ENCODE data around the gene DGCR6L. TPM values are rescaled to one million over a fixed set of nuclear protein-coding genes. Genes with fewer than 3 reads are reported as not detected.

DGCR6L gene
- total and polyA plus RNA-seq, 10 of the 15 experiments (the other 5 are each of a cell fraction or from before 2014, with no cell fraction given), result 1.6 to 62.8 (median 22.6) TPM

DNA sequence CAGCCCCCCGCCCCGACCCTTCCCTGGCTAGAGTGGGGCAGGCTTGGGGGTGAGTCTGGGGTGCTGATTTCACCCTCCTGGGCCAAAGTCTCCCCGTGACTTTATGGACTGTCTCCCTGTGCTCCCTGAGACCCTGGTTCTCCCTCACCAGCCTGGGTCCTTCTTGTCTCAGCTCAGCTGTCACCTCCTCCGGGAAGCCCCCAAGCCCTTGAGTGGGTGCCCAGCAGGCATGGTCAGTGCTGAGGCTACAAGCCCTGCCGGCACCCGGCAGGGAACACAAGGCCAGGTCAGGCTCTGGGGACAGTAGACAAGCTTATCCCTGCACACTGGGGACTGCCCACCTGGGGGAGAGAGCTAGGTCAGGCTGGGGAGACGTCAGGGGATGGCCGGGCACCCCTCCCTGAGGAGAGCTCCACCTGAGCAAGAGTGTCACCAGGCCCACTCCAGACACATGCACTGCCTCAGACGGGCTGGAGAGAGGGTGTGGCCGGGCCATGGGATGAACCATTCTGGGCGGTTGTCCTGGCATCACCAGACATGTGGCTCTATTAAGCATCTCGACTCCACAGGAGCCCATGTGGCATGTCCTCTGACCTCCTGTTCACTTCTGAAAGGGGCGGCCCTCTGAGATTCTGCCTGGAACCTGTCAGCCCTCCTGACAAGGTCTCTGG, 29.1 kb downstream of the DGCR6L start:
- Histone ChIP-seq H3K79me2 (ENCODE audit: control insufficient read depth, insufficient read depth, low read length) (no peaks in the 10 kb centered on the region), H3K9ac (ENCODE audit: control insufficient read depth, insufficient read depth, low read length) (no peak overlapping the region), H3K4me2 (ENCODE audit: control insufficient read depth, insufficient read depth) (no peak overlapping the region), H3K4me3 (no peak overlapping the region), H3K4me1 (ENCODE audit: control insufficient read depth, insufficient read depth, low read length) (no peaks in the 10 kb centered on the region), H3K36me3 (ENCODE audit: control insufficient read depth in 2 of 2, insufficient read depth in 2 of 2, low read length in 1 of 2) (no peaks in the 10 kb centered on the region), H3K9me3 (replicated peaks; ENCODE audit: control insufficient read depth, insufficient read depth, low read length) (no peaks in the 10 kb centered on the region), H3K27me3 (replicated peaks in 1 of 2; ENCODE audit: control insufficient read depth in 2 of 2, insufficient read depth in 2 of 2, low read length in 1 of 2) (no peaks in the 10 kb centered on the region; a peak in 2 of 4 replicates), H3K27ac (ENCODE audit: control insufficient read depth, insufficient read depth) (no peak overlapping the region), H4K20me1 (ENCODE audit: control insufficient read depth, insufficient read depth) (no peaks in the 10 kb centered on the region), H2AFZ (ENCODE audit: control insufficient read depth, low read depth, low read length) (no peak overlapping the region)
- in situ Hi-C loops (cut with MboI), result loop anchor here (10.0 kb wide), 1 partner anchor 136 kb away; the partner anchor contains the start of gene CCDC188
- intact Hi-C loops (cut with micrococcal nuclease; ENCODE audit: unreplicated experiment), result no loop called here
- no peak for FAIRE-seq
- no peak for ATAC-seq
- WGBS (ENCODE audit: insufficient coverage, insufficient replicate concordance, low lambda C conversion rate, missing lambda C conversion rate), result 7% methylated on average over 12 of the region's 13 CpGs
- CTCF ChIA-PET, result no interaction called here
- SMC1A ChIA-PET (ENCODE audit: uncharacterized antibody, unreplicated experiment), result no interaction called here
- POLR2A ChIA-PET, result no interaction called here
- no peak for DNase-seq (ENCODE audit: low read depth, low spot score)
- RAD21 ChIA-PET (ENCODE audit: unreplicated experiment), result no interaction called here
- TF ChIP-seq NR2C2 (IDR thresholded peaks at IDR 0.05; ENCODE audit: borderline replicate concordance, control insufficient read depth, insufficient read length, low read depth), result no peak
- TF ChIP-seq EP300 (IDR thresholded peaks at IDR 0.05; ENCODE audit: borderline replicate concordance in 1 of 2, control insufficient read depth in 1 of 2, low read depth in 2 of 2, low read length in 2 of 2), result no peak
- TF ChIP-seq NBN (IDR thresholded peaks at IDR 0.05), result no peak
- TF ChIP-seq RB1 (IDR thresholded peaks at IDR 0.05; ENCODE audit: borderline replicate concordance), result no peak
- TF ChIP-seq EED (IDR thresholded peaks at IDR 0.05; ENCODE audit: low read depth), result no peak
- no TSS peak for BruUV-seq (replicated peaks)

DNA sequence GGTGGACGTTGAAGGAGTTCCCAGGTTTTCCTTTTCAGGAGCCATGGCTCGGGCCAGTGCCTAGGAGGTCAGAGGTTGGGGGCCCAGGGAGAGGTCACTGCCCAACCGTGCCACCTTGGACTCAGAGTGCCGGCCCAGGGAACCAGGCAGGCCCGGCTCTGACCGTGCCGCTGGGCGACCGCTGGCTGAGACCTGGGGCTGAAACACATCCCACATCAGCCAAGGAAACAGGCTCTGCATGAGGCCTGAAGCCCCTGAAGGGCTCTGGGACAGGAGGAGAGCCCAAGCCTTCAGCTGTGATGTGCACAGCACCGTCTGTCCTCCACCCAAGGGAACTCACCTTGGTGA, 29.8 kb downstream of the DGCR6L start:
- FAIRE-seq, result no peak
- H3K27ac ChIP-seq (ENCODE audit: control insufficient read depth, insufficient read depth), result no peak overlapping the region
- H3K27me3 ChIP-seq (replicated peaks in 1 of 2; ENCODE audit: control insufficient read depth in 2 of 2, insufficient read depth in 2 of 2, low read length in 1 of 2), result no peaks in the 10 kb centered on the region; a peak in 2 of 4 replicates
- SMC1A ChIA-PET (ENCODE audit: uncharacterized antibody, unreplicated experiment), result no interaction called here
- no peaks in the 10 kb centered on the region for H4K20me1 ChIP-seq (ENCODE audit: control insufficient read depth, insufficient read depth)
- H3K9me3 ChIP-seq (replicated peaks; ENCODE audit: control insufficient read depth, insufficient read depth, low read length), result no peaks in the 10 kb centered on the region
- 19% methylated on average over 10 of the region's 10 CpGs for WGBS (ENCODE audit: insufficient coverage, insufficient replicate concordance, low lambda C conversion rate, missing lambda C conversion rate)
- no peak for DNase-seq (ENCODE audit: low read depth, low spot score)
- intact Hi-C loops (cut with micrococcal nuclease; ENCODE audit: unreplicated experiment) (no loop called here), in situ Hi-C loops (cut with MboI) (loop anchor here (10.0 kb wide), 1 partner anchor 135 kb away; the partner anchor contains the start of gene CCDC188)
- CTCF ChIA-PET, result no interaction called here
- no peaks in the 10 kb centered on the region for H3K36me3 ChIP-seq (ENCODE audit: control insufficient read depth in 2 of 2, insufficient read depth in 2 of 2, low read length in 1 of 2)
- no peak overlapping the region for H3K4me3 ChIP-seq
- TF ChIP-seq FOS (IDR thresholded peaks at IDR 0.05; ENCODE audit: borderline replicate concordance, extremely low read depth, insufficient read length) (no peak), IKZF2 (IDR thresholded peaks at IDR 0.05) (no peak)
- TF ChIP-seq, protein P1, sequence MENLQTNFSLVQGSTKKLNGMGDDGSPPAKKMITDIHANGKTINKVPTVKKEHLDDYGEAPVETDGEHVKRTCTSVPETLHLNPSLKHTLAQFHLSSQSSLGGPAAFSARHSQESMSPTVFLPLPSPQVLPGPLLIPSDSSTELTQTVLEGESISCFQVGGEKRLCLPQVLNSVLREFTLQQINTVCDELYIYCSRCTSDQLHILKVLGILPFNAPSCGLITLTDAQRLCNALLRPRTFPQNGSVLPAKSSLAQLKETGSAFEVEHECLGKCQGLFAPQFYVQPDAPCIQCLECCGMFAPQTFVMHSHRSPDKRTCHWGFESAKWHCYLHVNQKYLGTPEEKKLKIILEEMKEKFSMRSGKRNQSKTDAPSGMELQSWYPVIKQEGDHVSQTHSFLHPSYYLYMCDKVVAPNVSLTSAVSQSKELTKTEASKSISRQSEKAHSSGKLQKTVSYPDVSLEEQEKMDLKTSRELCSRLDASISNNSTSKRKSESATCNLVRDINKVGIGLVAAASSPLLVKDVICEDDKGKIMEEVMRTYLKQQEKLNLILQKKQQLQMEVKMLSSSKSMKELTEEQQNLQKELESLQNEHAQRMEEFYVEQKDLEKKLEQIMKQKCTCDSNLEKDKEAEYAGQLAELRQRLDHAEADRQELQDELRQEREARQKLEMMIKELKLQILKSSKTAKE (IDR thresholded peaks at IDR 0.05; ENCODE audit: low read depth, poor library complexity, severe bottlenecking), result no peak
- RAD21 ChIA-PET (ENCODE audit: unreplicated experiment), result no interaction called here
- H3K79me2 ChIP-seq (ENCODE audit: control insufficient read depth, insufficient read depth, low read length), result no peaks in the 10 kb centered on the region
- H3K4me2 ChIP-seq (ENCODE audit: control insufficient read depth, insufficient read depth), result no peak overlapping the region
- no peak for ATAC-seq
- no peak overlapping the region for H3K9ac ChIP-seq (ENCODE audit: control insufficient read depth, insufficient read depth, low read length)
- H3K4me1 ChIP-seq (ENCODE audit: control insufficient read depth, insufficient read depth, low read length), result no peaks in the 10 kb centered on the region
- H2AFZ ChIP-seq (ENCODE audit: control insufficient read depth, low read depth, low read length), result no peak overlapping the region
- POLR2A ChIA-PET, result no interaction called here
- BruUV-seq (replicated peaks), result no TSS peak

Measured in GM12878 (cell line).